Muscle of leg (tissue), 11 donors: Measurements from ENCODE around the gene CDADC1. TPM values are rescaled to one million over a fixed set of nuclear protein-coding genes. Genes with fewer than 3 reads are reported as not detected.

Source experiments
- DNase-seq: peaks from one replicate; pipeline ENCODE4 v3.0.0; 2013
- H3K27ac ChIP-seq: one replicate; pipeline ENCODE4 v1.5.1; 2013; ENCODE audit warnings: mild to moderate bottlenecking, low read length, control low read depth
- H3K27me3 ChIP-seq: one replicate; pipeline ENCODE4 v1.6.1; 2013; ENCODE audit warnings: low read length; ENCODE audit not compliant: control insufficient read depth, insufficient read depth
- H3K36me3 ChIP-seq: one replicate; pipeline ENCODE4 v1.6.1; 2013; ENCODE audit warnings: low read length; ENCODE audit not compliant: control insufficient read depth, insufficient read depth
- H3K4me1 ChIP-seq: one replicate; pipeline ENCODE4 v1.6.1; 2013; ENCODE audit warnings: low read length; ENCODE audit not compliant: control insufficient read depth, insufficient read depth
- H3K4me3 ChIP-seq: one replicate; pipeline ENCODE4 v1.5.1; 2013; ENCODE audit warnings: low read length, control low read depth
- H3K9me3 ChIP-seq: replicated peaks from 2 replicates; pipeline ENCODE4 v1.6.1; 2013; ENCODE audit warnings: low read depth, low read length; ENCODE audit not compliant: control insufficient read depth
- WGBS: methylation state at CpG from one replicate; pipeline ENCODE4 v1.1.5; 2013; ENCODE audit warnings: missing lambda C conversion rate; ENCODE audit not compliant: insufficient coverage; 5-methylcytosine and 5-hydroxymethylcytosine counted together
- polyA plus RNA-seq, 8 donors: library from polyadenylated mRNA; unstranded; fragments of 120-200 nt; gene quantifications; one replicate each; pipeline versions ENCODE4 v1.2.1 to v1.2.3, GENCODE V29; 2013; ENCODE audit warnings: inconsistent platforms in 1 of 8, low replicate concordance in 1 of 8; ENCODE audit not compliant: insufficient read length in 8 of 8, insufficient read depth in 1 of 8
- total RNA-seq: library from RNA; stranded (reverse); fragments of 120-200 nt; gene quantifications from one replicate; pipeline ENCODE4 v1.2.4, GENCODE V29; 2013

Gene CDADC1
- total and polyA plus RNA-seq, 9 donors, result 6.3 to 12.3 (median 8.9) TPM

GRCh38 chr13:49235856-49236431, 11.8 kb upstream of the CDADC1 start:
- no peak for DNase-seq
- no peak overlapping the region for H3K4me3 ChIP-seq
- no peaks in the 10 kb centered on the region for H3K9me3 ChIP-seq
- no peak overlapping the region for H3K27ac ChIP-seq
- WGBS, result no CpG with 5 or more reads among the region's 6 CpGs
- no peaks in the 10 kb centered on the region for H3K27me3 ChIP-seq
- no peaks in the 10 kb centered on the region for H3K4me1 ChIP-seq
- H3K36me3 ChIP-seq, result no peaks in the 10 kb centered on the region

- H3K36me3 ChIP-seq, result no peaks in the 10 kb centered on the region
- no peaks in the 10 kb centered on the region for H3K4me1 ChIP-seq
- no peak overlapping the region for H3K4me3 ChIP-seq
- no peak for DNase-seq
- WGBS, result no CpG with 5 or more reads among the region's 2 CpGs
- H3K27me3 ChIP-seq, result no peaks in the 10 kb centered on the region
- H3K9me3 ChIP-seq, result no peaks in the 10 kb centered on the region
- no peak overlapping the region for H3K27ac ChIP-seq
Observed at GRCh38 chr13:49238621-49239020, 9.1 kb upstream of the CDADC1 start.

- no peak overlapping the region for H3K4me3 ChIP-seq
- H3K4me1 ChIP-seq, result no peaks in the 10 kb centered on the region
- H3K36me3 ChIP-seq, result no peaks in the 10 kb centered on the region
- DNase-seq, result no peak
- no peaks in the 10 kb centered on the region for H3K9me3 ChIP-seq
- 57% methylated on average over 1 of the region's 4 CpGs for WGBS
- no peaks in the 10 kb centered on the region for H3K27me3 ChIP-seq
- no peak overlapping the region for H3K27ac ChIP-seq
Observed at GRCh38 chr13:49240017-49240416, 7.7 kb upstream of the CDADC1 start.

- no peaks in the 10 kb centered on the region for H3K4me1 ChIP-seq
- H3K27ac ChIP-seq, result no peak overlapping the region
- H3K4me3 ChIP-seq, result no peak overlapping the region
- H3K36me3 ChIP-seq, result no peaks in the 10 kb centered on the region
- WGBS, result 75% methylated on average over 6 of the region's 7 CpGs
- DNase-seq, result no peak
- no peaks in the 10 kb centered on the region for H3K27me3 ChIP-seq
- no peaks in the 10 kb centered on the region for H3K9me3 ChIP-seq
Observed at GRCh38 chr13:49241296-49241695, 6.4 kb upstream of the CDADC1 start.

DNA sequence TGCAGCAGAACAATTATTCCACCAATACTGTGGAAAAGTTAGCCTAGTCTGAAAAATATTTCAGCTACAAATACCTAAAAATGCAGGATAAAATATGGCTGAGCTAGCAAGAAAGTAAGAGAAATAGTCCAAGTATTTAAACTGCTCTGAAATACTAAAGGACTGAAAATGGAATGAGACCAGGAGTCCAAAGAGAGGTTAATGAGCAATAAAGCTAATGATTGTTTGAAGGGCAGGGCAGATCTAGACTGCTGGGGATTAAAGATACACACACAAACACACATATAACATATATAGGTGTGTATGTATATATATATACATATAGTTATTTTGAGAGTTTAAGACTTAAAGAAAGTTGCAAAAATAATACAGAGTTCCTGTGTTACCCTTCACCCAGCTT, 2.6 kb upstream of the CDADC1 start:
- no peak overlapping the region for H3K4me3 ChIP-seq
- no peaks in the 10 kb centered on the region for H3K27me3 ChIP-seq
- H3K9me3 ChIP-seq, result no peaks in the 10 kb centered on the region
- no peak overlapping the region for H3K27ac ChIP-seq
- H3K36me3 ChIP-seq, result peaks cover 6% of the 10 kb centered on the region
- no peak for DNase-seq
- H3K4me1 ChIP-seq, result no peaks in the 10 kb centered on the region

DNA sequence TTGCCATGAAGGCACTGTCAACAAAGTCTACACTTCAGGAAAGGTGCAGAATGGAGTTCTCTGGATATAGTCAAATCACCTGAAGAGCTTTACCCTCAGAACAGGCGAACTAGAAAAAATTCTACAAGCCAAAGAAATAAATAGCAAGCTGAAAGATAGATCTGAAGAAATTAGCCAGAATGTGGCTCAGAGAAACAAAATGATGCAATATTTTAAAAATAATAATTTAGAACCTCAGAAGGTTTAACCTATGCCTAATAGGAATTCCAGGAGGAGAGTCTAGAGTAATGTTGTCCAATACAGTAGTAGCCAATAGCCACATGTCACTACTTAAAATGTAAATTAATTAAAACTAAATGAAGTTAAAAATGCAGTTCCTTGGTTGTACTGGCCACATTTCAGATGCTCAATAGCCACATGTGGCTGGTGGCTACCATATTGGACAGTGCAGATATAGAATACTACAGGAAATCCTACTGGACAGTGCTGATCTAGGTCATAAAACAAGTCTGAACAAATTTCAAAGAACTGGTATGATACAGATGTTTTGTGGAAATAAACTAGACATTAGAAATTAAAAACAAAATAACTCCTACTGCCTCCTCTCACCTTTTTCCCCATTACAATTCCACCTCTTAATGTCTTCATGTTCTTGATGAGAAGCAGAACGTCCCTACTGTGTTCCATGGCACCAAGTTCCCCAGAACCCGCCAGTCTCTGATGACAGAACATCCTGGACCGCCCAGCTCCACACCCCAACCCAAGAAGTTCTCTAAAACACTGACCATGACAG, 679 bp upstream of the CDADC1 start:
- Histone ChIP-seq H3K9me3 (no peaks in the 10 kb centered on the region), H3K36me3 (peaks cover 10% of the 10 kb centered on the region), H3K4me1 (no peaks in the 10 kb centered on the region), H3K27ac (peak overlapping the region; percentile 96), H3K4me3 (peak overlapping the region; percentile 91), H3K27me3 (no peaks in the 10 kb centered on the region)
- DNase-seq, result no peak
- 0% methylated on average over 2 of the region's 4 CpGs for WGBS

DNA sequence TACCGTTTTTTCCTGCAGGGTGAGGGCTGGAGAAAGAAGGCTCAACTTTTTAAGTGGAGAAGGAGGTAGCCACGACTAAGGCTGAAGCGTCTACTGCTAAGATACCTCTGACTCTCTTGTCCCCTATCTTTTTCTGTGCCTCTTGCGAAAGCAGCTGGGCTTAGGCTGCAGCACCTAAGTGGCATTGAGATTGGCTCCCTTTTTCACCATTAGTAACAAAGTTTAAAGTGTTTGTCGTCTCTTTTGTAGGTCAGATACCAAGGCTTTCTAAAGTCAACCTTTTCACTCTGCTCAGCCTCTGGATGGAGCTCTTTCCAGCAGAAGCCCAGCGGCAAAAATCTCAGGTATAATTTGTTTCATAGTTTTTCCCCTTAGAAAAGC, 887 bp downstream of the CDADC1 start:
- Histone ChIP-seq H3K27me3 (no peaks in the 10 kb centered on the region), H3K36me3 (peaks cover 10% of the 10 kb centered on the region), H3K4me3 (peak overlapping the region; percentile 91), H3K27ac (peak overlapping the region; percentile 96), H3K4me1 (no peaks in the 10 kb centered on the region), H3K9me3 (no peaks in the 10 kb centered on the region)
- no CpG with 5 or more reads among the region's 6 CpGs for WGBS
- DNase-seq, result no peak

- Histone ChIP-seq H3K27me3 (no peaks in the 10 kb centered on the region), H3K27ac (no peak overlapping the region), H3K4me3 (no peak overlapping the region), H3K36me3 (peaks cover 18% of the 10 kb centered on the region), H3K4me1 (no peaks in the 10 kb centered on the region), H3K9me3 (no peaks in the 10 kb centered on the region)
- WGBS, result no CpG with 5 or more reads among the region's 5 CpGs
- no peak for DNase-seq
Observed at GRCh38 chr13:49251326-49251725, 3.6 kb downstream of the CDADC1 start.

DNA sequence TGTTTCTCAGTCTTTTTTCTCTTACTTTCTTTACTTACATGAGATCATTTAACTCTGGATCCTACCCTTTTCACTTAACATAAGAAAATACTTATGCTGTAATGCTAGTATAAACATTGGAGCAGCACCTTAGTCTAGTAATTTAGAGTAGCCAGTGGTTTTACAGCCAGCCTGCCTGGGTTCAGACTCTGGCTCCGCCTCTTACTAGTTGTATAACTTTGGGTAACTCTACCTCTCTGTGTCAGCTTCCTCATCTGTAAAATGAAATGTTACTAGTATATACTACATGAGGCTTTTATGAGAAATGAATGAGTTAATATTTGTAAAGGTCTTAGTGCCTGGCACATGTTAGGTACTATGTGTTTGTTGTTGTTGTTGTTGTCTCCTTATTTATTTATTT, 5.6 kb downstream of the CDADC1 start:
- Histone ChIP-seq H3K4me1 (no peaks in the 10 kb centered on the region), H3K9me3 (no peaks in the 10 kb centered on the region), H3K27ac (no peak overlapping the region), H3K4me3 (no peak overlapping the region), H3K27me3 (no peaks in the 10 kb centered on the region), H3K36me3 (peaks cover 19% of the 10 kb centered on the region)
- DNase-seq, result no peak
- WGBS, result no CpG with 5 or more reads among the region's 1 CpG

GRCh38 chr13:49254007-49254406, 6.3 kb downstream of the CDADC1 start:
- Histone ChIP-seq H3K27me3 (no peaks in the 10 kb centered on the region), H3K36me3 (peaks cover 19% of the 10 kb centered on the region), H3K9me3 (no peaks in the 10 kb centered on the region), H3K4me3 (no peak overlapping the region), H3K27ac (no peak overlapping the region), H3K4me1 (no peaks in the 10 kb centered on the region)
- no peak for DNase-seq
- no CpG with 5 or more reads among the region's 1 CpG for WGBS
